GM21526 (cell line): ENCODE measurements around the gene BMP7.

Source experiments
- ATAC-seq: cut with Tn5 transposase; IDR thresholded peaks from one replicate; pipeline ENCODE4 v1.9.1; 2021; ENCODE audit warnings: moderate library complexity; ENCODE audit not compliant: unreplicated experiment, low FRiP score

BMP7 gene

GRCh38 chr20:57215426-57215825, 51.0 kb downstream of the BMP7 start:
- ATAC-seq, result no peak

DNA sequence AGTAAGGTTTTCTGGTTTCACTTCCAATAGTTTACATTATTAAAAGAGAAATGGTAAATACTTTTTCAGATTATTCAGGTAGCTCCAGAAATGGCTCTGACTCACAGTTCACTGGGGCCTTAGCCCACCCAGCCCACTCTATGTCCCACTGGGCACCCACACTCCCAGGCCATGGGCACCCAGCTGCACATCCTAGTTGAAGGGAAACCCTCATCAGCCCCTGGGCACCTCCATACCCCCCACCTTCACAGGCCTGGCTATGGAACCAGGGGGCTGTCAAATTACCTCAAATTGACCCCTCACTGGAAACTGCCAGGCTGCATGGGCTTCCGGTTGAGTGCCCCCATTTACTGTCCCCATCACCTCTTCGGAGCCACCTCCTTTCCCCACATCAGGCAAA, 51.5 kb downstream of the BMP7 start:
- no peak for ATAC-seq

- ATAC-seq, result no peak
Measured at GRCh38 chr20:57214427-57214826, 52.0 kb downstream of the BMP7 start.

DNA sequence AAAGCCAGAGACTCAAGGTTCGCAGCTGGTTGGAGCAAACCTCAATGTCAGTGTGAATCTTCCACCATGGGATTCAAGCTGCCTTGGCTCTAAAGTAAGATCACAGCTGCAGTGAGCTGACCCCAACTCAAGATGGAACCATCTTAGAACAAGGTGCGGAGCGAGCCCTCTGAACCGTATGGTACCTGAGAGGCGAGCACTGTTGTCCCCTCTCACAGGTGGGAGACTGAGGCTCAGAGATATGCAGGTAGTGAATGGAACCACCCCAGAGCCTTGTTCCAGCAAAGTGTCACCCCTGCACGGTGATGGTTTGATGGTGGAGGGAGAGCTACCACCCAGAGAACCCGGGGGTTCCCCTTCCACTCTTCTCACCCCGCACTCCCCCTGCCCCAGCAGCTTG, 52.5 kb downstream of the BMP7 start:
- no peak for ATAC-seq

- ATAC-seq, result no peak
Measured at GRCh38 chr20:57213291-57213690, 53.1 kb downstream of the BMP7 start.

- ATAC-seq, result no peak
Measured at GRCh38 chr20:57212534-57213276, 53.7 kb downstream of the BMP7 start.

- no peak for ATAC-seq
Measured at GRCh38 chr20:57211908-57212533, 54.4 kb downstream of the BMP7 start.

DNA sequence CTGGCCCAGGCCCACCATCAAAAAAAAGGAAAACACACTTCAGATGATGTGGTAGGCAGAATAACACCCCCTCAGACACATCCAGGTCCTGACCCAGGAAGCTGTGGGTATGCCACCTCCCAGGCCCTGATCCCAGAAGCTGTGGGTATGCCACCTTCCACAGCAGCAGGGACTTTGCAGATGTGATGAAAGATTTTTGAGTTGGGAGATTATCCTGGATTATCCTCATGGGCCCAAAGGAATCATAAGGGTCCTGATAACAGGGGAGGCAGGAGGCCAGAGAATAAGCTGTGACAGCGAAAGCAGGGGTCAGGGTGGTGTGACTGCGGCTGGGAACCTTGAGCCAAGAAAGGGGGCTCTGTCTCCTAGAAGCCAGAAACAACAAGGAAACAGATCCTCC, 55.0 kb downstream of the BMP7 start:
- ATAC-seq, result no peak

DNA sequence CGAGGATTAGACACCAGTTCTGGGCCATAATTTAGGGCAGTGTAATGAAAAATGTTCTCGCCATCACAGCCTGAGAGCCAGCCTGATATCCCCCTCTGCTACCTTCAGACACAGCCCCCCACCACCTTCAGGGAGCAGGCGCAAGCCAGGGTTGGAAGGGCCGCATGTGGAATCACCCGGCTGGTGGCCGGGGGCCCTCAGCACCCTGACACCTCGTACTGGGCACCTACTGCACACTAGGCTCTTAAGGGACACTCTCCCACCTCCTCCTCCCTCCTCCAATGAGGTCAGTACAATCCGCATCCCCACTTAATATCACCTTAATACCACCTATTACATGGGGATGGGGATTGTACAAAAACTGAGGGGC, 55.5 kb downstream of the BMP7 start:
- ATAC-seq, result no peak

GRCh38 chr20:57210054-57210910, 56.2 kb downstream of the BMP7 start:
- ATAC-seq, result no peak

DNA sequence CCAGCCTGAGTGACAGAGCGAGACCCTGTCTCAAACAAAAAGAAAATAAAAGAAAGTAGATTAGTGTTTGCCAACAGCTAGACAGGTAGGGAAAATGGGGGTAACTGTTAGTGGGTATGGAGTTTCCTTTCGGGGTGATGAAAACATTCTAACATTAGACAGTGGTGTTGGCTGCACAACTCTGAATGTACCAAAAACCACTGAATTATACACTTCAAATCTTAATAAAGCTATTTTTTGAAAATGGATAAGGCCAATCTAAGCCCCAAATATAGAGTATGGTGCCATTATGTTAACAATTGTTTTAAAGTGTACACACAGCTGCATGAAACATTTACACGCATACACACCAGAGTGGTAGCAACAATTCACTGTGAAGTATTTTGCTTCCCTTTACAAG, 57.0 kb downstream of the BMP7 start:
- ATAC-seq, result no peak

DNA sequence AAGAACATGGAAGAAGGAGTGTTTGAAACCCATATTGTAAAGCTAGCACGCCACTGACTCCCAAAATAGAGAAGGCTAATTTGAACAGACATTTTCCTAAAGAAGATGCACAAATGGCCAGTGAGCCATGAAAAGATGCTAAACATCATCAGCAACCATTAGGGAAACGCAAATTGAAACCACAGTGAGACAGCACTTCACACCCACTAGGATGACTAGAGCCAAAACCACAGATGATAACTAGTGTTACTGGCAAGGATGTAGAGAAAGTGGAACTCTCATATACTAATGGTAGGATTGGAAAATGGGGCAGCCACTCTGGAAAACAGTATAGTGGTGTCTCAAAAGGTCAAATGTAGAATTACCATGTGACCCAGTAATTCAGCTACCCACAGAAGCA, 58.2 kb downstream of the BMP7 start:
- no peak for ATAC-seq

- no peak for ATAC-seq
Measured at GRCh38 chr20:57207251-57207650, 59.2 kb downstream of the BMP7 start.

DNA sequence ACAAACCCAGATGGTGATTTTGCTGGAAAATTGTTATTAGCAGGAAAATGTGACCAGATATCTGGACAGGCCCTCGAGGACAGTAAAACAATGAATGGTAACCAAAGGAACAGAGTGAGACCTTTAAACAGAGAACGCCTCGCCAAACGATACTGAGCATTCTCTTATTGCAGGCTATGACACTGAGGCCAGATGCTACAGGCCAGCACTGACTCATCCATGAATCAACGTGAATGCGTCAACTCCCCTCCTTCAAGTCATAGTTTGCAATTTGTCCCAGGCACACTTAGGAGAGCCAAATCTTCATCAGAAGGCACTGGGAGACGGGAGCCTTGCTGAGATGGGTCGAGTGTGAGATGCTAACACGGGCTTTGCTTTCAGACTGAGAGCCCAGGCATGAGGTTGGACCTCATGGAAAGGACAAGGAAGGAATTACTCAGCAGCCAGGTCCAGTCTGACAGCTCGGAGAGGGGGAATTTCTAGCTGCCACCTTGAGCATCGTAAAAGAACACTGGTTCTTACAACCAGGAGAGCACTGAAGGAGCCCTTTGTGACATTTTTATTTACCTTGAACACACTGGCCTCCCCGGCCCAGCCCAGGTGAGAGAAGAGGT, 60.7 kb downstream of the BMP7 start:
- ATAC-seq, result no peak

DNA sequence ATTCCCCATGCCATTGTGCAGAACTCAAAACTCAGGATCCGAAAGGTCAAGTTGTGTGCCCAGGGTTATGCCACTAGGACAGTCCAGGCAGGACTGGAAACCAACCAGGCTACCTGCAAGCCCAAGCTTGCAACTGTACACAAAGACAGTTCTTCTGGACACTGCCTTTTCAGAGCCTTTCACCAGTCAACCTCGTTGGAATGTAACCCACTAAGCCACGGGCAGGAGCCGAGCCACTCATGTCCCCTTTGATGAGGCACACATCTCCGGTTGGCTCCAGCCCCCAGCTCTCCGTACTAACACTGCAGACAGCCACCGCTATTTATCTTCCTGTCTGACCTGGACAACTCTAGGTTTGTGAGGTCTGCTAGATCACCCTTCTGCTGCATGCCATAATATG, 62.5 kb downstream of the BMP7 start:
- ATAC-seq, result no peak

GRCh38 chr20:57203204-57203603, 63.2 kb downstream of the BMP7 start:
- ATAC-seq, result no peak

DNA sequence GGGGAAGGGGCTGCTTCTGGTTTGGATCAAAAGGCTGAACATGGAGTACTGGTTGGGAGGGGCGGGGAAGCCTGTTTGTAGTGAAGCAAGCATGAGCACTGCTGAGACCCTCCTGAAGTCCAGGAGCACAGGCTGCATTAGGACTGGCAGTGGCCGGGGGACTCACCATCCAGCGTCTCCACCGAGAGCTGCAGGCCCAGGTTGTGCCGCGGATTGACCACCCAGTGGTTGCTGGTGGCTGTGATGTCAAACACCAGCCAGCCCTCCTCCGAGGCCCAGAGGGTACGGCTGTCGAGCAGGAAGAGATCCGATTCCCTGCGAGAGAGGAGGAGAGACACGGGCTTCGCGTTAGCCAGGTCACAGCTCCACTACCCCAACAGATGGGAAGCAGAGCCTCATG, 64.1 kb downstream of the BMP7 start:
- no peak for ATAC-seq

DNA sequence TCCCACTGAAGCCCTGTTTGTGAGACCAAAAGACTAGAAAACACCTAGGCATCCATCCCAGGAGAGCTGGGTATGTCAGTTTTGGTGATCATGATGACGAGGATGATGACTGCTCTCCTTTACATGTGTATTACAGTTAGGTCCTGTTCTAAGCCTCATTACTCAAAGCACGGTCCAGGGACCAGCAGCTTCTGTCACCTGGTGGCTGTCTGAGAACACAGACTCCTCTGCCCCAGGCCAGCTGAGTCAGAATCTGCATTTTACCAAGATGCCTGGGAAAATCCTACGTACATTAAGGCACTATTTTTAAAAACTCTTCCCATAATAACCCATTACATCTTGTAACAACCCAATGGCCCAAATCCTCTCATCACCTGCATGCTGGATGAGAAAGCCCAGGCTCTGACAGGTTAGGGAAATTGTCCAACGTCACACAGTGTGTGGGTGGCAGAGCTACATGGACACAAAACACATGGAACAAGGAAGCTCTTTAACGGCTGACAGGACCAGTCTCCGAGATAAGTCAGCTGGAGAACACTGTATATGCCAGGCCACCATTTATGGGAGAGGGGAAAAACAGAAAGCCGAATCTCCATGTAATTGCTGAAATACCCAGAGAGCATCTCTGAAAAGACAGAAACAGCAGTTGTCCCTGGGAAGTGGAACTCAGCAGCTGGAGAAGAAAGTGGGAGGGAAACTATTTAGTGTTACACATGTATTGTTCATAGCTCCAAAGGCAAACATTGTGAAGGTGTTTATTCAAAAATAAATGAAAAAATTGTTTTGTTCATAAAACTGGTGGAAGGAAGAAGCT, 65.4 kb downstream of the BMP7 start:
- ATAC-seq, result no peak

DNA sequence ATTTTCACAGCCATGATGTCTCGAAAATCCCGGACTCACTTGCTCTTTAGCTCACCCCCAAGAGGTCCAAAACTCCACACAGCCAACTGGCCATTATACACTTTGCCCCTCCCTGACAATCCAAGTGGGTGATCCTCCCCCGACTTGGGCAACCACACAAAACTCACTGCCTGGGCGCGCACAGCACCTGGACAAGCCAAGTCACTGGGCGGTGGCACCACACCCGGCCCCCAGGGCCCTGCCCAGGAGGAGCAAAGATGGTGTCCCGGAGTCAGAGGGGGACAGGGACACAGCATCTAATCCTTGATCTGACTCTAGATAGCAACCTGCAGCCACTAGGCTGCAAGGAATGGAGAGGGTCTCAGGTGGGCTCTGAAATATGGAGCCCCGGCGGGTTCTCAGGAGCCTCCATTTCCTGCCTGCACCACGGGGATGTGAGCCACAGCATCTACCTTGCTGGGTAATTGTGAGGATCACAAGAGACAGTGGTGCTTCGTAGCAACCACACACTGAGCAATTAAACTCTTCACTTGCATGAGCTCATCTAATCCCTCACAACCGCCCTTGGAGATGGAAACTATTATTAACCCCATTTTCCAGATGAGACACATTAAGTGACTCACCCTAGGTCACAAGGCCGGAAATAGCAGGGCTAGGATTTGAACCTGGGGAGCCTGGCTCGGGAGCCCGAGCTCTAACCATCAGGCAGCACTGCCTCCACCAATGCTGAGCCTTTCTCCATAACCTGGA, 66.6 kb downstream of the BMP7 start:
- no peak for ATAC-seq
